Peyer's patch (tissue), 4 donors: ENCODE results near the gene PRPS1. TPM values are rescaled to one million over a fixed set of nuclear protein-coding genes. Genes with fewer than 3 reads are reported as not detected.

Experiments
- DNase-seq, 3 donors: peaks; one replicate each; pipeline ENCODE4 v3.0.0-alpha.2; 2017 to 2019
- H3K27ac ChIP-seq, 4 donors: fragments of 200-600 bp; sonication (generic); one replicate each; pipeline ENCODE4 v1.5.1; 2016 to 2019
- H3K27me3 ChIP-seq, 2 donors: fragments of 200-600 bp; sonication (generic); one replicate each; pipeline ENCODE4 v1.5.1; 2019
- H3K36me3 ChIP-seq, 3 donors: fragments of 200-600 bp; sonication (generic); one replicate each; pipeline ENCODE4 v1.5.1; 2016 to 2019
- H3K4me1 ChIP-seq, 4 donors: fragments of 200-600 bp; sonication (generic); one replicate each; pipeline ENCODE4 v1.5.1; 2016 to 2019
- H3K4me3 ChIP-seq, 4 donors: fragments of 200-600 bp; sonication (generic); 1 replicate in 3 of 4; 2 replicates in 1 of 4; pipeline ENCODE4 v1.5.1; 2016 to 2019; ENCODE audit warnings: mild to moderate bottlenecking in 1 of 4
- H3K9me3 ChIP-seq, 4 donors: fragments of 200-600 bp; sonication (generic); one replicate each; pipeline ENCODE4 v1.5.1; 2016 to 2019; ENCODE audit warnings: mild to moderate bottlenecking in 1 of 4
- CTCF ChIP-seq, 6 experiments: fragments of 450-650 bp in 4 of 6; fragments of 200-600 bp in 2 of 6; sonication (generic) in 1 of 6; IDR thresholded peaks; one replicate each; pipeline ENCODE4 v1.5.1; 2017 to 2019; ENCODE audit warnings: antibody characterized with exemption in 6 of 6, mild to moderate bottlenecking in 3 of 6, moderate library complexity in 1 of 6
- POLR2A ChIP-seq, 2 donors: fragments of 450-650 bp; IDR thresholded peaks; one replicate each; pipeline ENCODE4 v1.5.1; 2017; ENCODE audit warnings: antibody characterized with exemption in 2 of 2, mild to moderate bottlenecking in 2 of 2, moderate library complexity in 2 of 2
- total RNA-seq, 4 donors: library from RNA; depleted of rRNA; stranded (reverse); fragments of >200 nt; gene quantifications; one replicate each; pipeline ENCODE4 v1.1.0, GENCODE V29; 2016

Gene PRPS1
- total RNA-seq, 4 donors from 2014 or later: 2.6 to 43.7 (median 9.3) TPM

GRCh38 chrX:107674480-107675364 is 46.4 kb downstream of the PRPS1 start:
- Histone ChIP-seq H3K4me3 (peak overlapping the region; percentile 15 to 60 (median 44)), H3K27me3 (no peaks in the 10 kb centered on the region), H3K36me3 (no peaks in the 10 kb centered on the region), H3K27ac (peak overlapping the region; percentile 91 to 98 (median 94)), H3K9me3 (no peaks in the 10 kb centered on the region), H3K4me1 (peaks cover 4 to 21% (median 5%) of the 10 kb centered on the region in 4 donors)
- peak; percentile 52 to 84 (median 61) for DNase-seq
- no peak for TF ChIP-seq CTCF (IDR thresholded peaks at IDR 0.05)
- TF ChIP-seq POLR2A (IDR thresholded peaks at IDR 0.05): no peak

- Histone ChIP-seq H3K27ac (peak overlapping the region; percentile 91 to 98 (median 94)), H3K27me3 (no peaks in the 10 kb centered on the region), H3K4me1 (peaks cover 4 to 21% (median 5%) of the 10 kb centered on the region in 4 donors), H3K36me3 (no peaks in the 10 kb centered on the region), H3K4me3 (peak overlapping the region; percentile 44 to 60 (median 50)), H3K9me3 (no peaks in the 10 kb centered on the region)
- DNase-seq: no peak
- no peak for TF ChIP-seq POLR2A (IDR thresholded peaks at IDR 0.05)
- TF ChIP-seq CTCF (IDR thresholded peaks at IDR 0.05): no peak
Measured at GRCh38 chrX:107675365-107675654, 47.0 kb downstream of the PRPS1 start.

GRCh38 chrX:107675823-107676555 is 47.7 kb downstream of the PRPS1 start:
- TF ChIP-seq POLR2A (IDR thresholded peaks at IDR 0.05) (peak in 1 of 2 donors; percentile 12), CTCF (IDR thresholded peaks at IDR 0.05) (no peak)
- no peak for DNase-seq
- H3K27me3 ChIP-seq: no peaks in the 10 kb centered on the region
- H3K9me3 ChIP-seq: no peaks in the 10 kb centered on the region
- peaks cover 4 to 21% (median 5%) of the 10 kb centered on the region in 4 donors for H3K4me1 ChIP-seq
- no peaks in the 10 kb centered on the region for H3K36me3 ChIP-seq
- peak overlapping the region; percentile 44 to 60 (median 50) for H3K4me3 ChIP-seq
- peak overlapping the region; percentile 91 to 98 (median 94) for H3K27ac ChIP-seq

- H3K9me3 ChIP-seq: no peaks in the 10 kb centered on the region
- peak overlapping the region; percentile 44 to 60 (median 50) for H3K4me3 ChIP-seq
- no peaks in the 10 kb centered on the region for H3K36me3 ChIP-seq
- peak overlapping the region; percentile 91 to 98 (median 94) for H3K27ac ChIP-seq
- H3K27me3 ChIP-seq: no peaks in the 10 kb centered on the region
- H3K4me1 ChIP-seq: peaks cover 4 to 21% (median 5%) of the 10 kb centered on the region in 4 donors
- DNase-seq: peak; percentile 62 to 90 (median 87)
- peak; percentile 47 to 70 for TF ChIP-seq POLR2A (IDR thresholded peaks at IDR 0.05)
- peak in 1 of 6 experiments; percentile 4 for TF ChIP-seq CTCF (IDR thresholded peaks at IDR 0.05)
Measured at GRCh38 chrX:107676559-107677378, 48.5 kb downstream of the PRPS1 start.

- no peak for TF ChIP-seq POLR2A (IDR thresholded peaks at IDR 0.05)
- TF ChIP-seq CTCF (IDR thresholded peaks at IDR 0.05): no peak
- Histone ChIP-seq H3K4me3 (peak overlapping the region in 2 of 4 donors; percentile 54 to 60), H3K27ac (peak overlapping the region; percentile 91 to 98 (median 94)), H3K9me3 (no peaks in the 10 kb centered on the region), H3K36me3 (no peaks in the 10 kb centered on the region), H3K4me1 (peaks cover 4 to 28% (median 6%) of the 10 kb centered on the region in 4 donors), H3K27me3 (no peaks in the 10 kb centered on the region)
- no peak for DNase-seq
Measured at GRCh38 chrX:107677501-107677901, 49.2 kb downstream of the PRPS1 start.
